NCI-H2029 treated with DMSO at 0.1 percent for 48 hours (cell line): ENCODE results near the gene QKI.
A peak's percentile ranks its signal among the peaks of the same experiment; 100 is the strongest.

ENCODE experiments used
- DNase-seq: peaks from one replicate; lab custom pipeline; 2025; lab: John Stamatoyannopoulos, UW

Gene QKI

DNA sequence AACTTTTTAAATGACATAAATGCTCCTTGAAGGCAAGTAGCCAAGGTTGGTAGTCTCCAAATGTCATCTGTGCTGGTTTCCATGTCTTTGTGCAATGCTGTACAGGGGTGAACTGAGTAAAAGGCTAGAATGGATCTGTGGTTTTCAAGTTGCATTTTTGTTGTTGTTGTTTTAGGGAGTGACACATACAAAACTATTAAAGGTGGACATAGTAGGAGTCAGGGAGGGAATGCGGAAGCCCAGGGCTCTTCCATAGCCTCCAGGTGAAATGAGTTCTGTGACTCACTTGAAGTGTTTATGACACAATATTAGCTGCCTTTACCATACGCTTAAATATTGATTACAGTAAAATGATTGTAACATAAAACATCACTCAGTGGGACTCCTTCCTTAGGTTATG, 22.5 kb upstream of the QKI start:
- DNase-seq = no peak

DNA sequence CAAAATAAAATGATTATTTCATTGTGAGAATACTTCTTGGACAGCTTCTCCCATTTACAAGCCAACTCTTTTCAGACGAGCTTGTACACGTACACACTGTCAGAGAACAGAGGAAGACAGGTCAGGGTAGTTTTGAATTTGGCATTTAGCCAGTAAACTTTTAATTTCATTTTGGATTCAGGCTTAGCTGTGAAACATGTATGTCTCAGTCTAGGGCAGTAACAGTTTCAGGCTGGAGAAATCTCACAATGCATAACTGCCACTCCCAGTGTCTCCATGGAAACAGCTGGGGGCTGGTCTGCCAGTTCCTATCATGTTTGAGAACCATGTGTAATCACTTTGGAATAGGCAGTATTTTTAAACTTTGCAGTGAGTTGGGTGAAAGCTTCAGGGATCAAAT, 22.0 kb upstream of the QKI start:
- no peak for DNase-seq

DNA sequence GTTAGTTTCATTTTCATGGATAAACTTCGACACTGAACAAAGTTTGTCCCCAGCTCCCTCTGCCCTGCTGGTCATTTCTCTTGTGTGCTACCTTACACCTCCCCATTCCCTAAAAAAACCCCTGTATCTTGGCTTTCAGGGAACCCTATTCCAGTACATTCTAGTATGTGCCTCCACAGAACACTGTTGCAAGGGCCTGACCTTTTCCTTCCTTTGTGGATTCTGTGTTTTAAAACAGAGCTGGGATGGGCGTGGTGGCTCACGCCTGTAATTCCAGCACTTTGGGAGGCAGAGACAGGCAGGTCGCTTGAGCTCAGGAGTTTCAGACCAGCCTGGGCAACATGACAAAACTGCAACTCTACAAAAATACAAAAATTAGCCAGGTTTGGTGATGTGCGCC, 20.6 kb upstream of the QKI start:
- no peak for DNase-seq

DNA sequence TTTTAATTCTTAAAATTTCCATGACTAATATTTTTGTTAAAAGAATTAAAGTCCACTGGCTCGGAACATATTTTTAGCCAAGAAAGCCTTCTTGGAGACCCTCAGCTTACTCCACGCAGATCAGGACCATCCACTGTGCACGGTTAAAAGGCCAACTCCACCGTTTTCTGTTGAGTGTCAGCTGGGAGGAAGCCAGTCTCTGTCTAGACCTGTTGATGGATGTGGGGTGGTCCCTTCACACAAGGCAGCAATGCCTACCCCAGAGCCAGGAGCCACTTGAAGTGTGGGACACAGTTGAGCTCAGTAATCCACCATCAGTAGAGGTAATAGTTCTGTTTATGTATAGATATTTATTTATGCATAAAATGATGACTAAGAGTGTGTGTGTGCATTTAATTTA, 19.9 kb upstream of the QKI start:
- DNase-seq = no peak

DNA sequence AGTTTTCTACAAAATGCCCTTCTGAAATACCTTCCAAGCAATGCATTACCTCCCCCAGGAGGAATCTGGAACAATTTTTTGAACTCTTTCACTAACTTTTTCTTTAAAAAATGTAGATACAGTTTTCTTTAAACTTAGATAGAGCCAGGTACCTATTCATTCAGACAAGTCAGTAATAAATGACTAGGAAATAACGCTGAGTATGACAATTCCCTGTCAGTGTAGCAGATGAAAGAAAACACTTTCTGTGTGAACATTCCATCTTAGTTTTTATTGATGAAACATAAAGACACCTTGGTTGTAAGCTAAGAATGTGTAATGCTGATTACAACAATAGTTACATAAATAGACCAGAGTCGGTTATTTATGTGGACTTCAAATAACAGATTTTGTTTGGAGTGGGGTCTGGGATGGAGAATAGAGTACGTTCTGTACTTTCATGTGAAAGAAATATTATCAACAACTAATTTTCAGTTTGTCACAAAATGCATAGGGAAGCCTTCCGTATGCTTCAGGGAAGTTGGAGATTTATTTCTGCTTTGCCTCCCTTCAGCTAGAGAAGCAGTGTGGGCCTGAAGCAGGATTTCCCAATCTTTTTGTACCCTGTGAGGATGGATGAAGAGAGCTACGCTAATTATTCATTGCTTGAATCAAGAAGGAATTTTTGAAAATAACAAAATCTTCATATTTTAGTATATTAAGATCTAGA, 19.2 kb upstream of the QKI start:
- no peak for DNase-seq

DNA sequence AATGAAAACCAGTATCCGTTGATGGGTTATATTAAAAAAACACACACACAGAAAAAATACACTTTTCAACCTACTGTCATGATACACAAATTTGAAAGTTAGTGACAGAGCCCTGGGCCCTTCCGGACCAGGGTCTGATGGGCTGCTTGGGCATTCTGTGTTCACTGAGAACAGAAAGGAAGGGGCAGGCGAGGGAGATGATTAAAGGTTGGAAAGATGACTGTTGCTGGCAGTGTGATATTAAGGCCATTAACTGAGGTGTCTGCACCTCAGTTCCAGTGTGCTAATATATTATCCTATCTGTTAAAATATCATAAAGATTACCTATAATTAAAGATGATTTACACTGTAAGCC, 18.7 kb upstream of the QKI start:
- DNase-seq = no peak

DNA sequence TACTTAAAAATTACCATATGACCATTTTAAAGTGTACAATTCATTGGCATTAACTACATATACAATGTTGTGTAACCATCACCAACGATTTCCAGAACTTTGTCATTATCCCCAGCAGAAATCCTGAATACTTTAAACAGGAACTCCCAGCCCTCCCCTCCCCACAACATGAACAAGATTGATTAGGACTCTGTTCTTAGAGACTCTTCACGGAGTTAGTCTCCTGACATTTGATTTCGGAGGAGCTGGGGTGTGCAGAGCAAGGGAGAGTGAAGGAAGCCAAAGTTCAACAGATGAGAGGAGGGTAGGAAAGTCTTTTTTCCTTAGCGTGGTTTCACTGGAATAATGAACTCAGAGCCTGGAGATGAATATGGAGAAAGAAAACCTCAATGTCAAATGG, 17.2 kb upstream of the QKI start:
- no peak for DNase-seq

DNA sequence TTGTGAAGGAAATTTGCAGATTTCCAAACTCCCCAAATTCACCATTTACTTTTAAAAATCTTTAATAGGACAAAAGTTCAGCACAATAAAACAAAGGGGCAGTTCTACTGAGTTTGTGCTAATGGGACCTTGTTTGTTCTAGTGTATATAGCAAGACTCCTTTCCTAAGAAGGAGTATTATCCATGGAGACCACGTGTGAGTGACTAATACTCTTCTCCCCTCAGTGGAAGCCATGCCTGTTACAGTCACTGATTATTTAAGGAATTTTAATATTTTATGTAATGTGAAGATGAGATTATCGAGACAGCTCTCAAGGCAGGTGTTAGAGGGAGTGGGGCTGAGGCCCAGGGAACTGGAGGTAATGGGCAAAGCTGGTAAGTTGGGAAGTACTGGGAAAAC, 16.4 kb upstream of the QKI start:
- no peak for DNase-seq

DNA sequence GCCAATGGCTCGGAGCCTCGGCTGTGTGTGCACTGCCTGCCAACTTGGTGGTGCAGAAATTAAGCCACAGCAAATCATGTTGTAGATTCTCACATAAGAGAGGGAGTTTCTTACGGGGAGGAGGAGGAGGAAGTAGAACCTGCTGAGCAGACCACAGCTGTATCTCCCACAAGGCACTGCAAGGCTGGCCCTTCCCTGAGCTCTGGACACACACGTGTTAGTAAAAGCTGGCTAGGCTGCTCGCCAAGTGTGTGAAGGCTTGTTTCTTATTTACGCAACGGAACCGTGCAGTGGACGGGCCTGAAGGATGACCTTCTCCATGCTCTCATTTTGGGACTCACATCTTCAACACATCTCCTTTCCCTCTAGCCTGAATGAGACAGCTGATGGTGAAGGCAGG, 15.7 kb upstream of the QKI start:
- no peak for DNase-seq

DNA sequence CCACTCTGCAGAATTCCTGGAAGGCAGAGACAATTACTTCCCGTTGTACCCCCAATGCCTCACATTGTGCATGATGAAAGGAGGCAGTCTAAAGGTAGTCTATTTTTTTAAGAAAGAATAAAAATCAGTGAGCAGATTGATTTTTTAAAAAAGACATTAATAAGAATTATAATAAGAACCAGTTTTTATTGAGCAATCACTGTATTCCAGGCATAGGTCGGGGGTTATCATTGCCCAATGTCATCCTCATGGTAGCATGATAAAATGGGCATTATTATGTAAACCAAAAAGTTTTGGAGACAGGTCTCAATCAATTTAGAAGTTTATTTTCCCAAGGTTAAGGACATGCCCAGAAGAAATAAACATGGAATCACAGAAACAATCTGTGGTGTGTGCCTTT, 14.0 kb upstream of the QKI start:
- DNase-seq = no peak

DNA sequence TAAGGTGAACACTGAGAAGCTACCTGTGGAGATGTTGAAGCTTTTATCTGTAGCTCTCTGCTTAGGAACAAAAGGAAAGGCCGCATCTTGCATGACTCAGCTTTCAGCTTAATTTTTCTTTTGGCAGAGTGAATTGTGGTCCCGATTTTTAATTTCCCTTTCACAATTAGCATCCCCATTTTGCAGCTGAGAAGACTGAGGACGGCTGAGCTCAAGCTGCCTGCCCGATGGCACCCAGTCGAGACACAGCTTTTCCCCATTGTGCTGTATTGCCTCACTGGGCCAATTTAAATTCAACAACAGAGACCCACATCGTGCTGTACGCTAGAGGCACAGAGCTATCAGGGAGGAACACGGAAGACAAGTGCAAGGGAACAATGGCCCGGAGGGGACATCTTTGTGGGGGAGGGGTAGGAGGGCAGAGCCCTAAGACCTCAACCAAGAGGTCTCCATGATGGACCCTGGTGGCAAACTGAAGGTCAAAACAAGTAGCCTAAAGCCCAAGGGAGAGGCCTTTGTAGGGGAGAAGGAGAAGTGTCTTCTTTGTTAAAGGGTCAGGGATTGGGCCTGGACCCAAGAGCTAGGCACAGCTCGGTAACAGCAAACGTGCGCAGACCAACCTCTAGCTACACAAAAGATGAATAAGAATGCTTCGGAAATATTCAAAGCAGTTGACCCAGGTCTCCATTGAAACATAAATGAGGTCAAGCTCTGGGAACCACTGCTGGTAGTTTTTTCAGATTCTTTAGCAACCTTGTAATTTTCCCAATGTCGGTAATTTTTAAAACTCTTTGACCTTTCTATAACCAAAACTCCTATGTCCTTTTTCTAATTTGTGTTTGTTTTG, 13.3 kb upstream of the QKI start:
- no peak for DNase-seq

DNA sequence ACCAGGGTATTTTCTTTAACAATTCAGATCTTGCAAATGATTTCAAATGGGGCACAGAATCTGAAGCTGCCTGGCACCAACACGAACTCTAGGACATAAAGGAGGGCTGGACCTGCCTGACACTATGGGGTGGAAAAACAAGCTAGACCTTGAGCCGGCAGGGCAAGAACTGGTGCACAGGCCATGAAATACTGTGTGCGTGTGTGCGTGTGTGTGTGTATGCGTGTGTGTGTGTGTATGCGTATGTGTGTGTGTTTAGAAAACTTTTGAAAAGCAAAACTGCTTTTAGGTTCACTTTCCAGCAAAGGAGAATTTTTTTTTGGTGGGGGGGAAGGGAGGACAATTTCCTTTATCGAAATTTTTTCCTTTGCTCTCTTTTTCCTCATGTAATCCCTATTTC, 11.9 kb upstream of the QKI start:
- no peak for DNase-seq

DNA sequence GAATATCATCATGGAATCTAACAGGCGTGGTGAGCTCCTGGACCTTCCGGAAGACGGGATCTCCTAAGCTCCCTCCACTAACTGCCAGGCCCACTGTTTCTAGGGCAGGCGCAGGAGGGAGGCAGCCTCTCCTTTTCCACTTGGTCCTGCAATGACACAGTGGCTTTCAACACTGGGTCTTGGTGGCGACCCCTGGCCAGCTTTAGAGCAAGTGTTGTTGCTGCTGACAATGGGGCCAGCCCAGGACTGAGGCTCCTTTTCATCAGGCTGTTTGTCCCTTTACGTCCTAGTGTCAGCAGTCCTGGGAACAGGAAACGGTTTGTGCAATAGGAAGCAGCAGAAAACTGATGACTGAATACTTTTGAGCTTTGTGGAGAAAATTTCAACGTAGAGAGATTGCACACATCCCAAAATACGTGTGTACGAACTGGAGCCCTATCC, 9.7 kb upstream of the QKI start:
- DNase-seq = no peak

DNA sequence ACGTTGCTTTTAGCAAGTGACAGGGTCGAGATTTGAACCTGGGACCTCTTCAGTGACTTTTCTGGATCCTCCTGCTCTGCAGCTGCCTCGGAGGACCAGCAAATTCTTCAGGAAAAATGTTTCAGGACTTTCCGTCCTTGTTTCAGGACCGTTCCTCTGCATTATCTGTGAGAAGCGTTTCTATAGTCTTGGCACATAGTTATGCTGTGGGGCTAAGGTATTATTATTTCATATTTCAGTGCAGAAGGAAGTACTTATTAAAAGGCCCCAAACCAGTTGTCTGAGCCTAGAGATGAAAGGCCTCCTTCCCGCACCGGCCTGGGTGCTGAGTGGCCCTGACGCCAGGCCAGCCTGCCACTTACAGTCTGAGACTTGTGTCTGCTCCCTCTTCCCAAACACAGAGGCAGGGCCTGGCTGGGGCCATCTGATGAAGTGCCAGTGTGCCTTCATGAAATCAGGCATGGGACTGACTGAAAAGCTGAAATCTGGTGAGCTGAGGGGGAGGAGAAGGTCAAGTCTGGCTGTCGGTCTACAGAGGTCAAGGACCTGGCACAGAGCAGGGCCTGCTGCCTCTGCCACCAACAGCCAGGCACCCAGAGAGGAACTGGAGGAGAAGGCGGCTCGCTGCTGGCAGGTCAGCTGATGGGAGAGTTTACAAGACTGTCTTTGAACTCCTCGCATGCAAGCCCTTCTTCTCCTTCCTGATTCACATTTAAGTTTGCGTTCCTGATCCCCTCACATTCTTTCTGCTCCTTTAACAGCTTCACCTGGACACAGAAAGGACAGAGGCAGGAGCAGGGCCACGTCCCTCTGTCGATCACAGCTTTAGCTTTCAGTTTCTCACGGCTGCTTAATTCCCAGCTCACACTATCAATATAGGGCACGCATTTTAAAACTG, 8.9 kb upstream of the QKI start:
- DNase-seq = no peak

DNA sequence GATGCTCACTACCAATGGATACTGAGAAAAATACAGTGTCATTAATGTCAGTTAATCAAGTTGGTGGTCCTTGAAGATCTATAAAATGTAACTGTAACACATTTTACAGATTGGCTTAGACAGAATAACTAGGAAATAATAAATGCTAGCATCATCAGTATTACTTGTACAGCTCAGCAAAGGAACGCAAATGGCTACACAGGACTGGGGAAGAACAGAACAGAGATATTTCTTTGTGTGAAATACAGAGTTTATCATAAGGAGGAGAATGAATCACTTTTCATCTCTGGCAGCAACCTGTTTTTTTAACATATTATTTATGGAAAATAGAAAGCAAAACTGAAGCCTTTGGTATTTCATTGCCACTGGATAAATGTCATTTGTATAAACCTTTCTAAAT, 8.2 kb upstream of the QKI start:
- DNase-seq = no peak

DNA sequence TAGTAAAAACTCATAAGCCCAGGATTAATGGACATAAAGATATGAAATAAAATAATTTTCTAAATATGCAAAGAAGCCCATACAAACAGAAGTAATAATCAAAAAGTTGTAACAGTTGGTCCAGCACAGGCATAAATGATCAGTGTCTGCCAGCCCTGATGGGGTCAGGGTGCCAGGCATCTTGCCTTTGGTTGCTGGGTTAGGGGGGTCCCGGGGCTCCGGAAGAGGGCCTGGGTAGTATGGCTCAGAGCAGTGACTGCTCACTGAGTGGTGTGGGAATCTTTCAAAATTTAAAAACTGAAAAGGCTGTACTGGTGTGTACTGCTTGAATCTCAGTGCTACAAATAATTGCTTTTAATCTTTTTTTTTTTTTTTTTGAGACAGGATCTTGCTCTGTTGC, 7.7 kb upstream of the QKI start:
- no peak for DNase-seq

DNA sequence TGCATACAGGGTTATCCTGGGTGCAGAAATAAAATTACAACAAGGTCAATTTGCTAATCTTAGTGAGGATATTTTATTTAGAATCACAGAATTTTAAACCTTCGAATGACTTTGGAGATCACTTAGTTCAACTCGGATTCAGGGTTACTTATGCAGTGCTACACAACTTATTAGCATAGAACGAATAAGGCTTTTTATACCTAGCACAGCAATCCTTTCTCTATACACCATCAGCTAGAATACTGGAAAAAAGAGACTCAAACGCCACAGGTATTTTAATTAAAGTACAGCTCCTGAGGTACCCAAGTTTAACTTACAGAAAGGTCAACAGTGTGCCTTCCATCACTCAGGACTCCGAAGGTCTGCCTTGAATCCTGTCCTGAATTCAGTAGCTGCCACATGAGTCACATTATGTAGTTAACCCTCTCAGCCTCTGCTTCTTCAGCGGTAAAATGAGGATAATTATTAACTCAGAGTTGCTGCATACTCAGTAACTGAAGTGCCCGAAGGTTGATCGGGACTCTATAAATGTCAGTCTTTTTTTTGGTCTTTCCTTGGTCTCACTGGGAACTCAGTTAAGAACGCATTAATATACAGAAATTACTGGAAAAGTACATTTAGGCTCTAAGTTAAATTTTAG, 6.0 kb upstream of the QKI start:
- no peak for DNase-seq

DNA sequence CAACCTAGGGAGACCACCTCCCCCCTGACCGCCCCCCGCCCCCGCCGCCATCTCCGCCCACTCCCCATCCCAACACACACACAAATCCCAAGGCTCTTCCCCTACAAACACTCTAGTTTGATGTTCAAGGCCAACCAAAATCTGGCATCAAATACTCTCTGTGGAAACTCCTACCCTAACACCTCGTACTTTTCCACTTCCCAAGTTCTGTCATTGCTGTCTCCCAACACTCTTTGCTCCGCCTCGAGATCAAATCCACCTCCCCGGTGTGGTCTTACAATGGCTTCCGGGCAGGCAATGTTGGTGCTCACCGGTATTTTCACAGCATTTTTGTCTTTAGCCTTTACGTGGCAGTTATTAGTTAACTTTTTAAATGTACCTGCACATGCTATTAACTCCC, 4.8 kb upstream of the QKI start:
- no peak for DNase-seq

DNA sequence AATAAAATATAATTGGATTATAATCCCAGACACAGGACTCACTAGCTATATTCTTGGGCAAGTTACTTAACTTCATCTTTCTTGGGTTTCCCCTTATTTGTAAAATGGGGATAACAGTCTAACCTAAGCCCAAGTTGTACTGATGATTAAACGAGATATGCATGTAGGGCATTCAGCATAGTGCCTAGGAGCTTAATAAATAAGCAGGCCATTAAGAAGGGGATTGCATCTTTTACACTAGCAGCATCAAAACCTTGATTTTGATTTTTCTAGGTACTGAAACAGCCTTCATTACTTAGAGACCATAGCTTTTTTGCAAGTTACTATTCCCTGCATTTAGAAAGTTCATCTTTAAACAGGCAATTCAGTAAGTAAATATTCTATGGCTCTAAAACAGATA, 2.2 kb upstream of the QKI start:
- DNase-seq = no peak

DNA sequence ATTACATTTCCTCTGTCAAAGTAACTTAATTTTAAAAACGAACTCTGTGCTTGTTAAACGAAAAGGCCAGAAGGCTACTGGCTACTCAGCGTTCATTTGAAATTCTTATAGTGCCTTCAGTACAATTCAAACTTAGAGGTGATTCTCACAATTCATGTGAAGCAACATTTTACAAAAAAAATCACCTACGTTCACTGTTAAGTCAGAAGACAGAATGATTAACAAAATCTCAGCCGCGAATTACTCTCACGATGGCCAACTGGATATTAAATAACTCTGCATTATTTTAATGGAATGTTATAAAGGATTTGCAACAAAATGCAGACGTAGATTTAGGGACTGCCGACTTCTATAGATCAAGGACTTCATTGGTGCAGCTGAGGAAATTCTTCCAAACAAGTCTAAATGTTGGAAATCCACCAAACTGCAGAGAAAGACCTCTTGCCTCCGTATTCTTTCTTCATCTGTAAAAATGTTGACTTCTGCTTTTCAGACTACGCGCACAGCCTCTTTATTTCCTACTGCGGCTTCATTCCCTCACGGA, 1.6 kb upstream of the QKI start:
- no peak for DNase-seq

DNA sequence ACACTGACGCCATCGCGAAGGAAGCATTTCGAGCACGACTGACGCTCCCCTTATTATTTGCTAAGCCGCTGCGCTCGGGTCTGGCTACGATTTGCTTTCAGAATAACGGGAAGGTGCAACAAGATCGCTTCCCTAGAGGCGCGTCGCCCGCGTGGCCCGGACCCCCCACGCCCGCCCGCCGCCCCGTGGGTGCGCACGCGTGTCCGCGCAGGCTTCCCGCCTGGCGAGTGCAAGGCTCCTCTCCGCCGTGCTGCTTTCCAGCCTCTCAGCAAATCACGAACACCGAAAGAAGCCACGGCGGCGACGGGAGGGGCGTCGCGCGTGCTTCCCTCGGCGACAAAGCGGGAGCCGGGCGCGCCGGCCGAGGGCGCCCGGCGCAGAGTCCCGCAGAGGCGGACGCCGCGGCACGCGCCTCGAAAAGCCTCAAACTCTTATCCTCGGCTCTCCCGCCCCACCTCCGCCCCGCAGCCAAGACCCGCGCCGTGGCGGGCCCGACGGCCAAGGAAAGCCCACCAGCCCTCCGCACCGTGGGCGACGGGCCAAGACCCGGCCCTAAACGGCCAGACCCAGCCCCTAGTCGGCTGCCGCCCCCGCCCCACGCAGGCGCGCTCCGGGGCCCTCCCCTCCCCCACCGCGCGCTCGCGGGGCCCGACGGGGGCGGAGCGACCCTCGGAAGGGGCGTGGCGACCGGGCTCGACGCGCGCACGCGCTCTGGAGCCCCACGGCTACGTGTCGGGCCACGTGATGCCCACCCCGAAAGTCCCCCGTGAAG, 987 bp upstream of the QKI start:
- peak; percentile 42 for DNase-seq
